Hepatocyte (in vitro differentiated cells): ENCODE measurements around the gene PAX5. TPM values are rescaled to one million over a fixed set of nuclear protein-coding genes. Genes with fewer than 3 reads are reported as not detected.

ENCODE experiments used
- DNase-seq: peaks from one replicate; pipeline ENCODE4 v3.0.0-alpha.2; 2016; ENCODE audit warnings: low spot score
- H2AFZ ChIP-seq: fragments of 200-600 bp; sonication (generic); 2 replicates; pipeline ENCODE4 v1.6.0; 2016; ENCODE audit warnings: antibody characterized with exemption, mild to moderate bottlenecking
- H3K27ac ChIP-seq: fragments of 200-600 bp; sonication (generic); 2 replicates; pipeline ENCODE4 v1.5.1; 2016; ENCODE audit warnings: mild to moderate bottlenecking
- H3K27me3 ChIP-seq: fragments of 200-600 bp; sonication (generic); 2 replicates; pipeline ENCODE4 v1.6.1; 2016
- H3K36me3 ChIP-seq: fragments of 200-600 bp; sonication (generic); replicated peaks from 2 replicates; pipeline ENCODE4 v1.5.1; 2016; ENCODE audit warnings: low read depth; ENCODE audit not compliant: insufficient read depth
- H3K4me1 ChIP-seq: fragments of 200-600 bp; sonication (generic); 2 replicates; pipeline ENCODE4 v1.5.1; 2016; ENCODE audit warnings: mild to moderate bottlenecking, moderate library complexity; ENCODE audit not compliant: insufficient read depth
- H3K4me2 ChIP-seq: fragments of 200-600 bp; sonication (generic); 2 replicates; pipeline ENCODE4 v1.6.0; 2016
- H3K4me3 ChIP-seq: fragments of 200-600 bp; sonication (generic); 2 replicates; pipeline ENCODE4 v1.5.1; 2016; ENCODE audit warnings: mild to moderate bottlenecking
- H3K79me2 ChIP-seq: fragments of 200-600 bp; sonication (generic); 2 replicates; pipeline ENCODE4 v1.6.0; 2017; ENCODE audit warnings: mild to moderate bottlenecking
- H3K9me2 ChIP-seq: fragments of 200-600 bp; sonication (generic); replicated peaks from 2 replicates; pipeline ENCODE4 v1.6.0; 2017; ENCODE audit warnings: mild to moderate bottlenecking; ENCODE audit not compliant: insufficient read depth
- H3K9me3 ChIP-seq: fragments of 200-600 bp; sonication (generic); 2 replicates; pipeline ENCODE4 v1.5.1; 2016; ENCODE audit warnings: low read depth, mild to moderate bottlenecking
- H4K20me1 ChIP-seq: fragments of 200-600 bp; sonication (generic); 2 replicates; pipeline ENCODE4 v1.6.0; 2016; ENCODE audit warnings: mild to moderate bottlenecking; ENCODE audit not compliant: insufficient read depth, poor library complexity, severe bottlenecking
- EZH2 ChIP-seq: fragments of 200-600 bp; sonication (generic); IDR thresholded peaks from 2 replicates; pipeline ENCODE4 v1.6.1; 2016; ENCODE audit warnings: antibody characterized with exemption, mild to moderate bottlenecking, borderline replicate concordance
- EZH2phosphoT487 ChIP-seq: fragments of 200-600 bp; sonication (generic); IDR thresholded peaks from one replicate; pipeline ENCODE4 v1.6.1; 2018; ENCODE audit warnings: antibody characterized with exemption, mild to moderate bottlenecking, low read depth, moderate library complexity; ENCODE audit not compliant: unreplicated experiment, severe bottlenecking
- whole genome bisulfite sequencing: methylation state at CpG from one replicate; pipeline ENCODE4 v1.1.6; 2016; ENCODE audit warnings: low lambda C conversion rate; ENCODE audit errors: missing lambda C conversion rate; 5-methylcytosine and 5-hydroxymethylcytosine counted together
- polyA plus RNA-seq: library from polyadenylated mRNA; unstranded; fragments of >200 nt; fragmentation: Nextera tagmentation; extraction: Ambion mirVana; gene quantifications from 2 replicates; pipeline ENCODE4 v1.2.1, GENCODE V29; 2016
- total RNA-seq: library from RNA; depleted of rRNA; stranded (reverse); fragments of >200 nt; gene quantifications from 2 replicates; pipeline ENCODE4 v1.2.3, GENCODE V29; 2014
- TF ChIP-seq, protein P1 (sequence below): fragments of 200-600 bp; sonication (generic); IDR thresholded peaks from 2 replicates; pipeline ENCODE4 v1.5.1; 2016; ENCODE audit warnings: antibody characterized with exemption, mild to moderate bottlenecking; ENCODE audit not compliant: poor library complexity

The PAX5 gene
- total and polyA plus RNA-seq, 2 experiments from 2014 or later, result not detected

DNA sequence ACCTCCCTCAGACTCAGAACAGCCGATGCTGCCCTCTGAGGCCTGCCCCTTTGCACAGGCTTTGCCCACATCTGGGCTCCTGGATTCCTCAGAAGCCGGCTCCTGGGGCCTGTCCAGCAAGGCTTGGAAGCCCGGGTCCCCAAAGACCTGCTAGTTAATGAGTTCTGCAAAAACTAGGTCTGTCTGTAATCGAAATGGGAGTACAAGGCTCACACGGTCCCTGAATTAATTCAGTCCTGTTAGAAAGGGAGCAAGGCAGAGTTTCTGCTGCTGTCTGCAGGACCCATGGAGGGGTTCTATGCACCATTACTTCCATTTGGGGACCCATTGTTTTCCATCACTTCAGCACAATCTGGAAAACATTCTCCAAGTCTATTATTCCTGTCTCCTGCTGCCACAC, 239.6 kb downstream of the PAX5 start:
- Histone ChIP-seq H4K20me1 (no peaks in the 10 kb centered on the region), H3K9me2 (no peaks in the 10 kb centered on the region), H3K4me1 (no peaks in the 10 kb centered on the region), H3K79me2 (no peaks in the 10 kb centered on the region), H3K4me2 (no peak overlapping the region), H3K27ac (no peak overlapping the region), H3K27me3 (no peaks in the 10 kb centered on the region), H3K4me3 (no peak overlapping the region), H3K36me3 (no peaks in the 10 kb centered on the region), H2AFZ (no peak overlapping the region), H3K9me3 (no peaks in the 10 kb centered on the region)
- WGBS, result 86% methylated on average over 5 of the region's 5 CpGs
- DNase-seq, result no peak
- TF ChIP-seq, protein P1, sequence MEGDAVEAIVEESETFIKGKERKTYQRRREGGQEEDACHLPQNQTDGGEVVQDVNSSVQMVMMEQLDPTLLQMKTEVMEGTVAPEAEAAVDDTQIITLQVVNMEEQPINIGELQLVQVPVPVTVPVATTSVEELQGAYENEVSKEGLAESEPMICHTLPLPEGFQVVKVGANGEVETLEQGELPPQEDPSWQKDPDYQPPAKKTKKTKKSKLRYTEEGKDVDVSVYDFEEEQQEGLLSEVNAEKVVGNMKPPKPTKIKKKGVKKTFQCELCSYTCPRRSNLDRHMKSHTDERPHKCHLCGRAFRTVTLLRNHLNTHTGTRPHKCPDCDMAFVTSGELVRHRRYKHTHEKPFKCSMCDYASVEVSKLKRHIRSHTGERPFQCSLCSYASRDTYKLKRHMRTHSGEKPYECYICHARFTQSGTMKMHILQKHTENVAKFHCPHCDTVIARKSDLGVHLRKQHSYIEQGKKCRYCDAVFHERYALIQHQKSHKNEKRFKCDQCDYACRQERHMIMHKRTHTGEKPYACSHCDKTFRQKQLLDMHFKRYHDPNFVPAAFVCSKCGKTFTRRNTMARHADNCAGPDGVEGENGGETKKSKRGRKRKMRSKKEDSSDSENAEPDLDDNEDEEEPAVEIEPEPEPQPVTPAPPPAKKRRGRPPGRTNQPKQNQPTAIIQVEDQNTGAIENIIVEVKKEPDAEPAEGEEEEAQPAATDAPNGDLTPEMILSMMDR, result no peak
- TF ChIP-seq EZH2, result no peak
- TF ChIP-seq EZH2phosphoT487, result no peak

DNA sequence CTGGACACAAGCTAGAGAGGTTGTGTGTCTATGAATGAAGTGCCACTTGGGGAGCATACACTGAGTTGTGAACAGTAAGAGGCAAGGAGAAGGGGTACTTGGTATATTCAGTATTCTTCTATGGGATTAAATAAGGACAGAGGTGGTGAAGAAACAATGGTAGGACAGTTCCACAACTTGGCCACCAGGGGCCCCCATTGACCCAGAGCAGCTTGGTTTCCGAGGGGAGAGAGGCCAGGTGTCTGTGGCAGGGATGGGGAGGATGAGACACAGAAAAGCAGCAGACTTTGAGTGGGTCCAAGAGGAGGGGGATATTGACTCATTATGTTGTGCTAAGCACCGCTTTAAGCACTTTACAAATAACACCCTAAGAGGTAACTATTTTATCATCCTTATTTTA, 240.8 kb downstream of the PAX5 start:
- Histone ChIP-seq H3K4me1 (no peaks in the 10 kb centered on the region), H3K9me2 (no peaks in the 10 kb centered on the region), H3K9me3 (no peaks in the 10 kb centered on the region), H4K20me1 (no peaks in the 10 kb centered on the region), H3K79me2 (no peaks in the 10 kb centered on the region), H2AFZ (no peak overlapping the region), H3K4me3 (no peak overlapping the region), H3K27me3 (no peaks in the 10 kb centered on the region), H3K27ac (no peak overlapping the region), H3K36me3 (no peaks in the 10 kb centered on the region), H3K4me2 (no peak overlapping the region)
- TF ChIP-seq, protein P1, result peak; percentile 16
- TF ChIP-seq EZH2 (no peak), EZH2phosphoT487 (no peak)
- WGBS, result 74% methylated on average over 2 of the region's 2 CpGs
- no peak for DNase-seq

DNA sequence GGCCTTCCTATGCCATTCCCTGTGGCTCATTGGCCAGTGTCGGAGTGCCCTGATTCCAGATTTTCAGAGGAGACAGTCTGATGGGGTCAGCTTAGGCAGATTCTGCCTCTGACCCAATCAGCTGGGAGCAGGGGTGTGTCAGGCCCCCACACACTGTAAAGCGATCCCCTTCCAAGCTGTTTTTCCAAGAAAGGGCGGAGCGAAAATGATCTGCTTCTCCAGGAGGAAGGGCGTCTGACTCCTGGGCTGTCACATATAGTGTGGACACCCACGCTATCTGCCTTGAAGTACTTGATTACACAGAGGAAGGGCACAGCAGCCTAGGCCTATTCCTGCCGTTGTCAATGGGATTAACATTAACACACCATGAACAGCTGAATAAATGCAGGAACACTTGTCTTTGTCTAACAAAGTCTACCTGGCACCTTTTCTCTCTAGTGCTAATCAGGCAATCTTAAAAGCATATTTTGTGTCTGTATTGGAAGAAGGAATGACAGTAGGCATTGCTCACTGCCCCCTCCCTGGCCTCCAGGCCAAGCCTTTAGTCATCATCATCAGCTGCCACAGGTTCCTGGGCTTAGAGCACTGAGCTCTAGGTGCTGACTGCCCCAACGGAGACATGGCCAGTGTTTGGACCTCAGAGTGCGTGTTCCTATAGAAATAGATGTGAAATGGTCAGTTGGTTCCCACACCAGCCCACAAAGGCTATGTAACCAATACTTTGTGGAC, 242.7 kb downstream of the PAX5 start:
- Histone ChIP-seq H3K4me2 (no peak overlapping the region), H3K79me2 (no peaks in the 10 kb centered on the region), H3K9me3 (no peaks in the 10 kb centered on the region), H3K27me3 (peaks cover under 1% of the 10 kb centered on the region), H2AFZ (no peak overlapping the region), H3K9me2 (no peaks in the 10 kb centered on the region), H3K36me3 (no peaks in the 10 kb centered on the region), H3K4me3 (no peak overlapping the region), H3K27ac (no peak overlapping the region), H3K4me1 (no peaks in the 10 kb centered on the region), H4K20me1 (no peaks in the 10 kb centered on the region)
- WGBS, result 76% methylated on average over 9 of the region's 9 CpGs
- TF ChIP-seq, protein P1, result no peak
- no peak for TF ChIP-seq EZH2phosphoT487
- TF ChIP-seq EZH2, result no peak
- no peak for DNase-seq
